ENCODE data around the gene SYNDIG1.
"Not testable (repeated sequence)": the region's sequence is repeated elsewhere in the genome, so short reads cannot be mapped to it uniquely, and the experiment has no call there.

Gene SYNDIG1

GRCh38 chr20:24611360-24612140 lies 142.1 kb downstream of the SYNDIG1 start:
- DNase-seq (ENCODE audit: low spot score) = no peak

- DNase-seq (ENCODE audit: low spot score) = no peak
Observed at GRCh38 chr20:24612799-24613775, 143.7 kb downstream of the SYNDIG1 start.

- DNase-seq (ENCODE audit: low spot score) = no peak
Observed at GRCh38 chr20:24614341-24614740, 144.9 kb downstream of the SYNDIG1 start.

GRCh38 chr20:24615353-24615752 lies 145.9 kb downstream of the SYNDIG1 start:
- DNase-seq (ENCODE audit: low spot score) = no peak

- DNase-seq (ENCODE audit: low spot score) = no peak
Observed at GRCh38 chr20:24616258-24617079, 147.0 kb downstream of the SYNDIG1 start.

- no peak for DNase-seq (ENCODE audit: low spot score)
Observed at GRCh38 chr20:24617080-24617432, 147.6 kb downstream of the SYNDIG1 start.

GRCh38 chr20:24617757-24618450 lies 148.5 kb downstream of the SYNDIG1 start:
- DNase-seq (ENCODE audit: low spot score) = no peak

- DNase-seq (ENCODE audit: low spot score) = no peak
Observed at GRCh38 chr20:24618739-24619138, 149.3 kb downstream of the SYNDIG1 start.

GRCh38 chr20:24619212-24619611 lies 149.8 kb downstream of the SYNDIG1 start:
- DNase-seq (ENCODE audit: low spot score) = no peak

GRCh38 chr20:24620937-24621519 lies 151.6 kb downstream of the SYNDIG1 start:
- DNase-seq (ENCODE audit: low spot score) = no peak

GRCh38 chr20:24622856-24623255 lies 153.4 kb downstream of the SYNDIG1 start:
- DNase-seq (ENCODE audit: low spot score) = no peak

GRCh38 chr20:24626141-24626540 lies 156.7 kb downstream of the SYNDIG1 start:
- DNase-seq (ENCODE audit: low spot score) = not testable (repeated sequence)

- no peak for DNase-seq (ENCODE audit: low spot score)
Observed at GRCh38 chr20:24627291-24627690, 157.9 kb downstream of the SYNDIG1 start.

- no peak for DNase-seq (ENCODE audit: low spot score)
Observed at GRCh38 chr20:24627926-24628325, 158.5 kb downstream of the SYNDIG1 start.

- DNase-seq (ENCODE audit: low spot score) = no peak
Observed at GRCh38 chr20:24628985-24629384, 159.6 kb downstream of the SYNDIG1 start.

GRCh38 chr20:24629668-24630067 lies 160.2 kb downstream of the SYNDIG1 start:
- no peak for DNase-seq (ENCODE audit: low spot score)

GRCh38 chr20:24630486-24631172 lies 161.2 kb downstream of the SYNDIG1 start:
- DNase-seq (ENCODE audit: low spot score) = no peak

GRCh38 chr20:24631173-24631505 lies 161.7 kb downstream of the SYNDIG1 start:
- no peak for DNase-seq (ENCODE audit: low spot score)

GRCh38 chr20:24632581-24632980 lies 163.2 kb downstream of the SYNDIG1 start:
- no peak for DNase-seq (ENCODE audit: low spot score)

- DNase-seq (ENCODE audit: low spot score) = peak; percentile 49
Observed at GRCh38 chr20:24633026-24633425, 163.6 kb downstream of the SYNDIG1 start.

- no peak for DNase-seq (ENCODE audit: low spot score)
Observed at GRCh38 chr20:24633521-24633920, 164.1 kb downstream of the SYNDIG1 start.
